Measurements from ENCODE around the gene CEMIP2.

The CEMIP2 gene

GRCh38 chr9:71672573-71672972 lies 95.7 kb downstream of the CEMIP2 start:
- no peak overlapping the region for H3K4me3 ChIP-seq (replicated peaks; ENCODE audit: insufficient read depth, low read length)
- TF ChIP-seq, protein P1, sequence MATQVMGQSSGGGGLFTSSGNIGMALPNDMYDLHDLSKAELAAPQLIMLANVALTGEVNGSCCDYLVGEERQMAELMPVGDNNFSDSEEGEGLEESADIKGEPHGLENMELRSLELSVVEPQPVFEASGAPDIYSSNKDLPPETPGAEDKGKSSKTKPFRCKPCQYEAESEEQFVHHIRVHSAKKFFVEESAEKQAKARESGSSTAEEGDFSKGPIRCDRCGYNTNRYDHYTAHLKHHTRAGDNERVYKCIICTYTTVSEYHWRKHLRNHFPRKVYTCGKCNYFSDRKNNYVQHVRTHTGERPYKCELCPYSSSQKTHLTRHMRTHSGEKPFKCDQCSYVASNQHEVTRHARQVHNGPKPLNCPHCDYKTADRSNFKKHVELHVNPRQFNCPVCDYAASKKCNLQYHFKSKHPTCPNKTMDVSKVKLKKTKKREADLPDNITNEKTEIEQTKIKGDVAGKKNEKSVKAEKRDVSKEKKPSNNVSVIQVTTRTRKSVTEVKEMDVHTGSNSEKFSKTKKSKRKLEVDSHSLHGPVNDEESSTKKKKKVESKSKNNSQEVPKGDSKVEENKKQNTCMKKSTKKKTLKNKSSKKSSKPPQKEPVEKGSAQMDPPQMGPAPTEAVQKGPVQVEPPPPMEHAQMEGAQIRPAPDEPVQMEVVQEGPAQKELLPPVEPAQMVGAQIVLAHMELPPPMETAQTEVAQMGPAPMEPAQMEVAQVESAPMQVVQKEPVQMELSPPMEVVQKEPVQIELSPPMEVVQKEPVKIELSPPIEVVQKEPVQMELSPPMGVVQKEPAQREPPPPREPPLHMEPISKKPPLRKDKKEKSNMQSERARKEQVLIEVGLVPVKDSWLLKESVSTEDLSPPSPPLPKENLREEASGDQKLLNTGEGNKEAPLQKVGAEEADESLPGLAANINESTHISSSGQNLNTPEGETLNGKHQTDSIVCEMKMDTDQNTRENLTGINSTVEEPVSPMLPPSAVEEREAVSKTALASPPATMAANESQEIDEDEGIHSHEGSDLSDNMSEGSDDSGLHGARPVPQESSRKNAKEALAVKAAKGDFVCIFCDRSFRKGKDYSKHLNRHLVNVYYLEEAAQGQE (IDR thresholded peaks at IDR 0.05; ENCODE audit: insufficient replicate concordance, low read depth), result no peak
- no peak for TF ChIP-seq POLR2AphosphoS5 (IDR thresholded peaks at IDR 0.05; ENCODE audit: low read depth)
- no peak for TF ChIP-seq SPI1 (IDR thresholded peaks at IDR 0.05; ENCODE audit: borderline replicate concordance, low read depth)
- TF ChIP-seq, protein P2, sequence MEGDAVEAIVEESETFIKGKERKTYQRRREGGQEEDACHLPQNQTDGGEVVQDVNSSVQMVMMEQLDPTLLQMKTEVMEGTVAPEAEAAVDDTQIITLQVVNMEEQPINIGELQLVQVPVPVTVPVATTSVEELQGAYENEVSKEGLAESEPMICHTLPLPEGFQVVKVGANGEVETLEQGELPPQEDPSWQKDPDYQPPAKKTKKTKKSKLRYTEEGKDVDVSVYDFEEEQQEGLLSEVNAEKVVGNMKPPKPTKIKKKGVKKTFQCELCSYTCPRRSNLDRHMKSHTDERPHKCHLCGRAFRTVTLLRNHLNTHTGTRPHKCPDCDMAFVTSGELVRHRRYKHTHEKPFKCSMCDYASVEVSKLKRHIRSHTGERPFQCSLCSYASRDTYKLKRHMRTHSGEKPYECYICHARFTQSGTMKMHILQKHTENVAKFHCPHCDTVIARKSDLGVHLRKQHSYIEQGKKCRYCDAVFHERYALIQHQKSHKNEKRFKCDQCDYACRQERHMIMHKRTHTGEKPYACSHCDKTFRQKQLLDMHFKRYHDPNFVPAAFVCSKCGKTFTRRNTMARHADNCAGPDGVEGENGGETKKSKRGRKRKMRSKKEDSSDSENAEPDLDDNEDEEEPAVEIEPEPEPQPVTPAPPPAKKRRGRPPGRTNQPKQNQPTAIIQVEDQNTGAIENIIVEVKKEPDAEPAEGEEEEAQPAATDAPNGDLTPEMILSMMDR (IDR thresholded peaks at IDR 0.05; ENCODE audit: insufficient read depth, low read length), result no peak
- no peak for TF ChIP-seq GABPA (IDR thresholded peaks at IDR 0.05; ENCODE audit: low read depth)

DNA sequence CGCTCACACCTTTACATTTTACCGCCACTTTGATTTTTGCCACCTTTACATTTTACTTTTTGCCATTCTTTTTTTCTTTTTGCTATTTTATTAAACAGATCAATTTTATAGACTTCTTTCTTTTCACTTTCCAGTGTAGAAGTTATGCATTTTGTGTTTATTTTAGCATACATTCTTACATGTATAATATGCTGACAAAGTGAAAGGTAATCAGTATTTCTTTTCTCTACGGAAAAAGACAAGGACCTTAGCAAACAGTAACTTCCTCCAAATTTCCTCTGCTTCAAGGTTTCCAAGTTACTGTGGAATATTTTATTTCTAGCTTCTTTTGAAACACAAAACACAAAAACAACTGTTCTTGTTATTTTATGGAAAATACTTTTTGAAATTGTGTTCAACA lies 97.0 kb downstream of the CEMIP2 start:
- DNase-seq (ENCODE audit: low read depth in 1 of 2, low spot score in 1 of 2), result no peak
- H3K27ac ChIP-seq (replicated peaks), result no peak overlapping the region

More at GRCh38 chr9:71672573-71672972, 95.7 kb downstream of the CEMIP2 start:
- no peak for DNase-seq (ENCODE audit: low read depth in 1 of 2, low spot score in 1 of 2)
- H3K27ac ChIP-seq (replicated peaks), result no peak overlapping the region
- no peaks in the 10 kb centered on the region for H3K27me3 ChIP-seq (ENCODE audit: insufficient read depth, poor library complexity, severe bottlenecking)

GRCh38 chr9:71670121-71670520 lies 98.2 kb downstream of the CEMIP2 start:
- no peak overlapping the region for H3K27ac ChIP-seq (replicated peaks)
- TF ChIP-seq POLR2AphosphoS5 (IDR thresholded peaks at IDR 0.05; ENCODE audit: low read depth), result no peak
- TF ChIP-seq, protein P1 (IDR thresholded peaks at IDR 0.05; ENCODE audit: insufficient replicate concordance, low read depth), result no peak
- H3K4me3 ChIP-seq (replicated peaks; ENCODE audit: insufficient read depth, low read length), result no peak overlapping the region
- DNase-seq (ENCODE audit: low read depth in 1 of 2, low spot score in 1 of 2), result no peak
- H3K27me3 ChIP-seq (ENCODE audit: insufficient read depth, poor library complexity, severe bottlenecking), result no peaks in the 10 kb centered on the region

More for the DNA sequence above, 97.0 kb downstream of the CEMIP2 start:
- Histone ChIP-seq H3K4me3 (replicated peaks; ENCODE audit: insufficient read depth, low read length) (no peak overlapping the region), H3K27me3 (ENCODE audit: insufficient read depth, poor library complexity, severe bottlenecking) (no peaks in the 10 kb centered on the region)
- TF ChIP-seq, protein P1 (IDR thresholded peaks at IDR 0.05; ENCODE audit: insufficient replicate concordance, low read depth), result no peak
- TF ChIP-seq SPI1 (IDR thresholded peaks at IDR 0.05; ENCODE audit: borderline replicate concordance, low read depth) (no peak), POLR2AphosphoS5 (IDR thresholded peaks at IDR 0.05; ENCODE audit: low read depth) (no peak), GABPA (IDR thresholded peaks at IDR 0.05; ENCODE audit: low read depth) (no peak)
- TF ChIP-seq, protein P2 (IDR thresholded peaks at IDR 0.05; ENCODE audit: insufficient read depth, low read length), result no peak

Data from HL-60 (cell line).